Bronchial epithelial cell (primary cell): ENCODE results near the gene LYL1. TPM values are rescaled to one million over a fixed set of nuclear protein-coding genes. Genes with fewer than 3 reads are reported as not detected.

Experiments used
- DNase-seq: peaks from one replicate; pipeline ENCODE4 v3.0.0-alpha.2; 2010; ENCODE audit warnings: low read depth
- FAIRE-seq: peaks from 2 replicates; lab custom pipeline; 2011; peaks lifted over from hg19 to GRCh38; lab: Jason Lieb, UNC
- H3K27me3 ChIP-seq: 2 replicates; pipeline ENCODE4 v1.5.1; 2011; ENCODE audit warnings: low read length; ENCODE audit not compliant: control insufficient read depth, insufficient read depth
- H3K36me3 ChIP-seq: 2 replicates; pipeline ENCODE4 v1.5.1; 2011; ENCODE audit warnings: low read length; ENCODE audit not compliant: control insufficient read depth, insufficient read depth
- H3K4me3 ChIP-seq: 2 replicates; pipeline ENCODE4 v1.5.1; 2011; ENCODE audit warnings: mild to moderate bottlenecking, low read depth, low read length, control low read depth
- total RNA-seq: library from RNA; depleted of rRNA; stranded (reverse); fragments of >200 nt; gene quantifications from 2 replicates; pipeline ENCODE4 v1.2.1, GENCODE V29; 2014
- TF ChIP-seq, protein P1 (sequence below): IDR thresholded peaks from 2 replicates; pipeline ENCODE4 v1.5.1; 2011; ENCODE audit warnings: mild to moderate bottlenecking, moderate library complexity, low read length, control low read depth, inconsistent platforms; ENCODE audit not compliant: insufficient read depth, severe bottlenecking

The LYL1 gene
- total RNA-seq, 1 donor from 2014 or later, result 1.3 TPM

DNA sequence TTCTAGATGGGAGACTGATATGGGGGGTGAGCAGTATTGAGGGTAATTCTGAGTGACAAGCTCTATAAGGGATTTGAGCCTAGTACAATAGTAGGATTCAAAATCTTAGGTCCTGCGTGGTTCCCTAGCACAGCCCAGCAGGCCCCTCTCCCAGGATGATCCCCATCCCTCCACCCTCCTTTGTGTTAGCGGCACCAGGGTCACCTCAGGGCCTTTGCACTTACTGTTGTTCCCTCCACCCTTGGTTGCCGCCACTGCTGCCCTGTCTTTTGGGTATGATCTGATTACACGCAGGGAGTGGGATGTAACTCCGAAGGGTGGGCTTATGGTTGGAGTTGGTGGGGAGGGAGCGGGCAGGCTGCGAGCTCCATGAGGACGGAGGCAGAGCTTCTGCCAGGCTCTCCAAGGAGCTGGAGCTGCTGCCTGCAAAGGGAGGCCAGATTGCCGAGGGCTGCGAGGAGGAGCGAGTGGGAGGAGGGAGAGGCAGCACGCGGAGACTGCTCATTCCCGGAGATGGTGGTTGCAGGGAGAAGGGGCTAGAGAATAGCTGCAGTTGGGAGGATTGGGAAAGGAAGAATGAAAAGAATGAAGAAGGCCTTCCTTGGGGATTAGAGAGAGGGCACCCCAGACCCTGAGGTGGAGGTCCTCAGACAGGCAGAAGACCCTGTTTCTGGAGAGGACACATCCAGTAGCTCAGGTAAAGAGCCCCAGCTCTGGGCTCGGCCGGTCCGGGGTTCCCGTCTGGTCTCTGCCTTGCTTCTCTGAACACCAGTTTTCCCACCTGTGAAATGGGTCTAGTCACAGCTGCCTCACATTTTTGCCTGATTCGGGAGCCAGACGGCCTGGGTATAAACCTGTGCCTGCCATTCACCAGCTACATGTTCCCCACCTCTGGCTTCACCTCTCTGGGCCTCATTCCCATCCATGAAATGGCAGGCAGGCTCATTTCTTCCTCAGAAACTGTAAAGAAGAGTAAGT, 20.6 kb upstream of the LYL1 start:
- Histone ChIP-seq H3K27me3 (no peaks in the 10 kb centered on the region), H3K4me3 (no peak overlapping the region), H3K36me3 (peaks cover 6% of the 10 kb centered on the region)
- DNase-seq (no peak), FAIRE-seq (no peak)
- TF ChIP-seq, protein P1, sequence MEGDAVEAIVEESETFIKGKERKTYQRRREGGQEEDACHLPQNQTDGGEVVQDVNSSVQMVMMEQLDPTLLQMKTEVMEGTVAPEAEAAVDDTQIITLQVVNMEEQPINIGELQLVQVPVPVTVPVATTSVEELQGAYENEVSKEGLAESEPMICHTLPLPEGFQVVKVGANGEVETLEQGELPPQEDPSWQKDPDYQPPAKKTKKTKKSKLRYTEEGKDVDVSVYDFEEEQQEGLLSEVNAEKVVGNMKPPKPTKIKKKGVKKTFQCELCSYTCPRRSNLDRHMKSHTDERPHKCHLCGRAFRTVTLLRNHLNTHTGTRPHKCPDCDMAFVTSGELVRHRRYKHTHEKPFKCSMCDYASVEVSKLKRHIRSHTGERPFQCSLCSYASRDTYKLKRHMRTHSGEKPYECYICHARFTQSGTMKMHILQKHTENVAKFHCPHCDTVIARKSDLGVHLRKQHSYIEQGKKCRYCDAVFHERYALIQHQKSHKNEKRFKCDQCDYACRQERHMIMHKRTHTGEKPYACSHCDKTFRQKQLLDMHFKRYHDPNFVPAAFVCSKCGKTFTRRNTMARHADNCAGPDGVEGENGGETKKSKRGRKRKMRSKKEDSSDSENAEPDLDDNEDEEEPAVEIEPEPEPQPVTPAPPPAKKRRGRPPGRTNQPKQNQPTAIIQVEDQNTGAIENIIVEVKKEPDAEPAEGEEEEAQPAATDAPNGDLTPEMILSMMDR, result no peak

DNA sequence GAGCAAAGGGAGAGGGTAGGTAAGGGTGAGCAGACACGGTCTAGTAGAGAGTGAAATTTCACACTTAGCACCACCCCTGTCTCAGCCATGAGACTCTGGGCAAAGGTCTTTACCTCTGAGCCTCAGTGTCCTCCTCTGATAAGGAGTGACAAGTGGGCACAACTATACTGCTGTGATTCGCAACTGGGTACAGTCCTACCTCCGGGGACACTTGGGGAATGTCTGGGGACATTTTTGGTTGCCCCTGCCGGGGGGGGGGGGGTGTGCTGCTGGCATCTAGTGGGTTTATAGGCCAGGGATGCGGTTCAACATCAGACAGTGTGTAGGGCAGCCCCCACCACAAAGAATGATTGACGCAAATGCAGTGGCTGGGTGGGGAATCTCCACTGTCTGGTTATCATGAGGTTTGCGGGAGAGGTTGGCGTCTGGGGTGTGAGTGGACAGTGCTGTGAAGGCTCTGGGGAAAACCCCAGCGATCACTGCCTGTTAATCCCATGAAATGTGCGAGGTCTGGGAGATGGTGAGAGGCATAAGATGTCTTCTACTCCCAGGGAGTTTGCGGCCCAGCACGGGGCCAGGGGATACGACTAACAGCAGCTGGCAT, 19.7 kb upstream of the LYL1 start:
- Histone ChIP-seq H3K36me3 (peaks cover 6% of the 10 kb centered on the region), H3K27me3 (no peaks in the 10 kb centered on the region), H3K4me3 (no peak overlapping the region)
- FAIRE-seq, result no peak
- no peak for DNase-seq
- TF ChIP-seq, protein P1, result no peak

DNA sequence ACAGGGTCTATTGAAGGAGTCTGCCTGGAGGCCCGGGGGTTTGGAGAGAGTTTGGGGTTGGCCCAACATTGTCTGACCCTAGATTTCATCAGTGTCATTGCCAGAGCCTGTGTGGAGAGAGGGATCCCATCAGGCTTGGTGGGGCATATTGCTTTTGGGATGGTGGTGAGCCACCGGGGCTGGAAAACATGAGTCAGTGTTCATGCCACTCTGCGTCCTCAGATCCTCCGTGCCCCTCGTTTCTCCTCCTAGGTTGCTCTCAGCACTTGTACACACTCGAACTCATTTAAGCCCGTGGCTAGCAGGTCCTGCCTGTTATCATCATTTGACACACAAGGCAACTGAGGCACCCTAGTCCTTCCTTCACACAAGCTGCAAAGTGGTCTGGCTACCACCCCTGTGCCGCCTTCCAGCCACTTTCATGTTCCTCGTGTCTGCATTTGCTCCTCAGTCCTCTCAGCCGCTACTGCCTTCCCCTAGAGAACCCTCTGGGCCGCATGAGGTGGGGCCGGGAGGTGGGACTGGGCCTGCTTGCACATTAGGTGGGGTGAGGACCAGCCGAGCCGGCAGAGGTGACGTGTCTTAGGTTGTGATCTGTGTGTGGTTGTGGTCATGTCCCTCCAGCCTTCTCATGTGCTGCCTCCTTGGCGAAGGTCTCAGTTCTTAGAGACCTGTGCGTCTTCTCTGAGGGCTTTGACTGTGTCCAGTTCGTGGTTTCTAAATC, 19.1 kb upstream of the LYL1 start:
- Histone ChIP-seq H3K36me3 (peaks cover 6% of the 10 kb centered on the region), H3K27me3 (no peaks in the 10 kb centered on the region), H3K4me3 (no peak overlapping the region)
- no peak for FAIRE-seq
- TF ChIP-seq, protein P1, result no peak
- DNase-seq, result no peak

DNA sequence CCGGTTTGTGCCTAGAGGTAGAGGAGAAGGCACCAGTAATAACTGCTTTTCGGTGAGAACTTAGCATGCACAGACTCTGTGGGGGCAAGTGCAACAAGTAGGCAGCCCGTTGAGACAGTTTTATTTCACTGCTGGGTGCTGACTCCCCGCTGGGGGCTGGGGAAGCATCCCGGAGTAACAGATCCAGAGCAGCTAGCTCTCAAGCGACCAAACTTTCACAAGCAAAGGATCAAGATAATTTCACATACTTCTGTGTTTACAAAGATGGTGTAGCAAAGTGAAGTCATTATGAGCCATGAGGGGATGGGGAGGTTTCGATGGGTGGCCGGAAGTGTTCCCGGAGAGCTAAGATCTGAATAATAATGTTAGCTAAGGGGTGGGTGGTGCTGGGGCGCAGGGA, 18.2 kb upstream of the LYL1 start:
- Histone ChIP-seq H3K4me3 (no peak overlapping the region), H3K36me3 (peaks cover 4% of the 10 kb centered on the region), H3K27me3 (no peaks in the 10 kb centered on the region)
- TF ChIP-seq, protein P1, result no peak
- FAIRE-seq (no peak), DNase-seq (no peak)

DNA sequence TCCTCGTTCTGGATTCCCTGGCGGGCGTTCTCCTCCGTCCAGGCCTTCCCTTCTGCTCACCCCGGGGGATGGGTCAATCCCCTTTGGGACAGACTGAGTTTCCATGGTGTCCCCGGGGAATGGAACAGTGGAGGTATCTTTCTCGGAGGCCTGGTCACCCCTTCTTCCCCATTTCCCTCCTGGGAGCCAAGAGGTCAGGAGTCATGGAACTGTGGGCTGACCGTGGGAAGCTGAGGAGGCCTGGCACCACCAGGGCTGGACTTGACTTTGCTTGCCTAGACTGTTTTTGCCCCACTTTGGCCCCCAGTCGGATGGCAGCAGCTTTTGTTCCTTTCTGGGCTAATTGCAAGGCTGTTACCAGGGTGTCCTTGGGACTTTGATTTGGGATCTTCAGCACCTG, 17.4 kb upstream of the LYL1 start:
- H3K4me3 ChIP-seq, result no peak overlapping the region
- TF ChIP-seq, protein P1, result no peak
- DNase-seq, result no peak
- FAIRE-seq, result no peak
- H3K36me3 ChIP-seq, result peaks cover 6% of the 10 kb centered on the region
- no peaks in the 10 kb centered on the region for H3K27me3 ChIP-seq
